GM12878 (cell line): Measurements from ENCODE around the gene PPP2R2B. TPM values are rescaled to one million over a fixed set of nuclear protein-coding genes. Genes with fewer than 3 reads are reported as not detected.
"Not testable (repeated sequence)": the region's sequence is repeated elsewhere in the genome, so short reads cannot be mapped to it uniquely, and the experiment has no call there.

Source experiments
- ATAC-seq: fragments of 200-7000 bp; cut with Tn5 transposase; 3 replicates; pipeline ENCODE4 v1.9.1; 2020; ENCODE audit warnings: mild to moderate bottlenecking, moderate library complexity
- BruUV-seq: library from RNA; stranded (reverse); fragments of 400-500 nt; replicated peaks from 2 replicates; lab custom pipeline; 2021; lab: Mats Ljungman, UMichigan
- CTCF ChIA-PET: fragments of 300-600 bp; sonication (Branson Sonifier 250); formaldehyde crosslinking; extraction: SDS; loops from one replicate; lab custom pipeline; 2021; ENCODE audit warnings: inconsistent platforms; lab: Yijun Ruan, JAX
- POLR2A ChIA-PET: fragments of 350-600 bp; formaldehyde crosslinking; extraction: SDS; loops from one replicate; lab custom pipeline; 2021; ENCODE audit warnings: inconsistent platforms; lab: Charles Lee
- RAD21 ChIA-PET: fragments of 300-600 bp; sonication (Branson Sonifier 250); formaldehyde crosslinking; loops from one replicate; lab custom pipeline; 2023; ENCODE audit warnings: antibody characterized with exemption; ENCODE audit not compliant: unreplicated experiment; lab: Charles Lee
- SMC1A ChIA-PET: fragments of 300-600 bp; sonication (Branson Sonifier 250); formaldehyde crosslinking; loops from one replicate; lab custom pipeline; 2023; ENCODE audit not compliant: unreplicated experiment, uncharacterized antibody; lab: Charles Lee
- DNase-seq: peaks from one replicate; pipeline ENCODE4 v3.0.0-alpha.2; 2011; ENCODE audit warnings: low read depth, low spot score
- FAIRE-seq: peaks from 3 replicates; lab custom pipeline; 2011; peaks lifted over from hg19 to GRCh38; lab: Jason Lieb, UNC
- H2AFZ ChIP-seq: 2 replicates; pipeline ENCODE4 v1.6.0; 2011; ENCODE audit warnings: low read depth, low read length, control low read depth; ENCODE audit not compliant: control insufficient read depth
- H3K27ac ChIP-seq: 2 replicates; pipeline ENCODE4 v1.5.1; 2011; ENCODE audit warnings: control low read depth; ENCODE audit not compliant: control insufficient read depth, insufficient read depth
- H3K27me3 ChIP-seq, 2 experiments: replicated peaks in 1 of 2; 2 replicates each; pipeline versions ENCODE4 v1.6.0 to v1.6.1; 2011; ENCODE audit warnings: low read length in 1 of 2; ENCODE audit not compliant: control insufficient read depth in 2 of 2, insufficient read depth in 2 of 2
- H3K36me3 ChIP-seq, 2 experiments: 2 replicates each; pipeline ENCODE4 v1.5.1; 2011; ENCODE audit warnings: low read length in 1 of 2; ENCODE audit not compliant: control insufficient read depth in 2 of 2, insufficient read depth in 2 of 2
- H3K4me1 ChIP-seq: 2 replicates; pipeline ENCODE4 v1.6.1; 2011; ENCODE audit warnings: mild to moderate bottlenecking, low read length, moderate library complexity, mixed read lengths; ENCODE audit not compliant: control insufficient read depth, insufficient read depth
- H3K4me2 ChIP-seq: 2 replicates; pipeline ENCODE4 v1.6.0; 2011; ENCODE audit warnings: control low read depth; ENCODE audit not compliant: control insufficient read depth, insufficient read depth
- H3K4me3 ChIP-seq: fragments of 200-600 bp; sonication (generic); 2 replicates; pipeline ENCODE4 v1.5.1; 2016
- H3K79me2 ChIP-seq: 2 replicates; pipeline ENCODE4 v1.6.0; 2011; ENCODE audit warnings: low read length; ENCODE audit not compliant: control insufficient read depth, insufficient read depth
- H3K9ac ChIP-seq: 2 replicates; pipeline ENCODE4 v1.8.0; 2011; ENCODE audit warnings: low read length, control low read depth, mixed read lengths; ENCODE audit not compliant: control insufficient read depth, insufficient read depth
- H3K9me3 ChIP-seq: replicated peaks from 3 replicates; pipeline ENCODE4 v1.5.1; 2011; ENCODE audit warnings: mild to moderate bottlenecking, low read length; ENCODE audit not compliant: control insufficient read depth, insufficient read depth
- H4K20me1 ChIP-seq: 2 replicates; pipeline ENCODE4 v1.6.0; 2011; ENCODE audit not compliant: control insufficient read depth, insufficient read depth
- CHD4 ChIP-seq: fragments of 200-600 bp; sonication (generic); IDR thresholded peaks from 2 replicates; pipeline ENCODE4 v1.6.1; 2016; ENCODE audit warnings: mild to moderate bottlenecking
- MEF2B ChIP-seq: fragments of 450-650 bp; IDR thresholded peaks from 2 replicates; pipeline ENCODE4 v1.6.1; 2018; ENCODE audit warnings: mild to moderate bottlenecking, moderate library complexity; ENCODE audit not compliant: partially characterized antibody, poor library complexity, severe bottlenecking
- SPI1 ChIP-seq: IDR thresholded peaks from 2 replicates; pipeline ENCODE4 v1.6.1; 2011; ENCODE audit warnings: low read depth, mild to moderate bottlenecking, low read length, moderate library complexity, borderline replicate concordance; ENCODE audit not compliant: insufficient read depth
- SREBF1 ChIP-seq: IDR thresholded peaks from 2 replicates; pipeline ENCODE4 v1.6.1; 2012; ENCODE audit warnings: mild to moderate bottlenecking, low read length
- ZBED1 ChIP-seq: IDR thresholded peaks from 2 replicates; pipeline ENCODE4 v1.6.1; 2016; ENCODE audit warnings: borderline replicate concordance
- WGBS: methylation state at CpG from one replicate; pipeline ENCODE4 v1.1.6; 2016; ENCODE audit warnings: low lambda C conversion rate; ENCODE audit not compliant: insufficient replicate concordance, insufficient coverage; ENCODE audit errors: missing lambda C conversion rate; 5-methylcytosine and 5-hydroxymethylcytosine counted together
- in situ Hi-C: fragments of 300-500 bp; cut with MboI; formaldehyde crosslinking; loops from 9 replicates; pipeline ENCODE4 v1.14.3; 2018; ENCODE audit warnings: mixed read lengths
- intact Hi-C: fragments of 100-400 bp; cut with micrococcal nuclease; formaldehyde crosslinking; loops from one replicate; pipeline ENCODE4 v1.14.2; 2022; ENCODE audit not compliant: unreplicated experiment
- polyA plus RNA-seq, 11 experiments: library from polyadenylated mRNA; depleted of rRNA in 4 of 11; unstranded in 6 of 11; stranded (reverse) in 5 of 11; fragments of >200 nt; fragmentation: Nextera tagmentation in 4 of 11; fragmentation: Illumina TruSeq in 1 of 11; extraction: Ambion mirVana in 4 of 11; extraction: Trizol in 1 of 11; gene quantifications; 1 replicate in 1 of 11; 2 replicates in 10 of 11; pipeline versions ENCODE4 v1.2.1 to v1.2.3, GENCODE V29; 2011 to 2016; ENCODE audit warnings: inconsistent platforms in 2 of 11, missing spikeins in 2 of 11, low read depth in 1 of 11
- total RNA-seq, 4 experiments: library from RNA; depleted of rRNA in 3 of 4; stranded (reverse); fragments of >200 nt in 3 of 4; fragmentation: Illumina TruSeq in 1 of 4; extraction: Trizol in 1 of 4; gene quantifications; 2 replicates each; pipeline versions ENCODE4 v1.2.1 to v1.2.3, GENCODE V29; 2013 to 2021
- TF ChIP-seq, protein P1 (sequence below): fragments of 450-650 bp; IDR thresholded peaks from 2 replicates; pipeline ENCODE4 v1.6.1; 2016; ENCODE audit warnings: mild to moderate bottlenecking

Gene PPP2R2B
- total and polyA plus RNA-seq, 10 of the 15 experiments (the other 5 are each of a cell fraction or from before 2014, with no cell fraction given): not detected

DNA sequence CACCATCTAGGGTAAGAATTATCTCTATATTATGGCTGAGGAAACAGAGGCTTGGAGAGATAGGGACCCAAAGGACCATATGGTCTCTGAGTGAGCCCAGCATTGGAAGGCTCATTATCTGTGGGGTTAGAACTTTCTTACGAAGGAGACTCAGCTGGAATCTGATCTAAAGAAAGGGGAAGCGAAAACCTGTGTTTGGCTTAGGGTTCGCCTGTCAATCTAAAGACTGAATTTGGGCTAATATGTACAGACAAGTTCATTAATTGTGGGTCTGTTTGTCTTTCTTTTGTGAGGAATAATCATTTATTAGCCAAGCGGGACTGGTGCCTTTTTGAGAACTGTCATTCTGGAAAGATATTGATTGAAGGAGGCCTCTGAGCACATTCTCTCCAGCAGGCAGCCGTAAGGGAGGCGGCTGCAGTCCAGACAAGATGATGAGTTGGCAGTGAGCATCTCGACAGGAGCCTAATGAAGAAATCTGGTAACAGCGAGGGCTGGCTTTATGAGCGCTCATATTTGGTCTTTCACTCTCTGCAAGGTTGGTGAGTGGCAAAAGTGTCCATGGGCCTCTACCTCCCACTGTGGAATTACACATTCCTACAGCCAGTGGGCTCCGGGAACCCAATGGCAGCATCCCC, 258.4 kb downstream of the PPP2R2B start:
- Histone ChIP-seq H3K9ac (no peak overlapping the region), H3K4me2 (no peak overlapping the region), H2AFZ (no peak overlapping the region), H3K79me2 (no peaks in the 10 kb centered on the region), H3K4me3 (no peak overlapping the region), H3K9me3 (no peaks in the 10 kb centered on the region), H4K20me1 (no peaks in the 10 kb centered on the region), H3K36me3 (no peaks in the 10 kb centered on the region), H3K4me1 (no peaks in the 10 kb centered on the region), H3K27ac (no peak overlapping the region), H3K27me3 (no peaks in the 10 kb centered on the region; a peak in 1 of 4 replicates)
- ChIA-PET CTCF (no interaction called here), POLR2A (no interaction called here), RAD21 (no interaction called here), SMC1A (no interaction called here)
- 46% methylated on average over 10 of the region's 10 CpGs for WGBS
- FAIRE-seq (no peak), DNase-seq (no peak), ATAC-seq (no peak; the same call in 2 of the 3 replicates)
- intact Hi-C loops (loop anchor here (5.0 kb wide), 1 partner anchor 78 kb away; no protein-coding TSS in a partner anchor), in situ Hi-C loops (no loop called here)
- BruUV-seq: no TSS peak
- TF ChIP-seq ZBED1: no peak
- TF ChIP-seq, protein P1, sequence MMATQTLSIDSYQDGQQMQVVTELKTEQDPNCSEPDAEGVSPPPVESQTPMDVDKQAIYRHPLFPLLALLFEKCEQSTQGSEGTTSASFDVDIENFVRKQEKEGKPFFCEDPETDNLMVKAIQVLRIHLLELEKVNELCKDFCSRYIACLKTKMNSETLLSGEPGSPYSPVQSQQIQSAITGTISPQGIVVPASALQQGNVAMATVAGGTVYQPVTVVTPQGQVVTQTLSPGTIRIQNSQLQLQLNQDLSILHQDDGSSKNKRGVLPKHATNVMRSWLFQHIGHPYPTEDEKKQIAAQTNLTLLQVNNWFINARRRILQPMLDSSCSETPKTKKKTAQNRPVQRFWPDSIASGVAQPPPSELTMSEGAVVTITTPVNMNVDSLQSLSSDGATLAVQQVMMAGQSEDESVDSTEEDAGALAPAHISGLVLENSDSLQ: peak; percentile 75
- TF ChIP-seq SPI1: peak; percentile 19; the same call in 1 of the 2 replicates
- no peak for TF ChIP-seq MEF2B

- H3K27me3 ChIP-seq: no peaks in the 10 kb centered on the region; a peak in 1 of 4 replicates
- H3K4me2 ChIP-seq: no peak overlapping the region
- no peaks in the 10 kb centered on the region for H3K36me3 ChIP-seq
- RAD21 ChIA-PET: no interaction called here
- H3K9ac ChIP-seq: no peak overlapping the region
- BruUV-seq: no TSS peak
- H3K27ac ChIP-seq: no peak overlapping the region
- ATAC-seq: no peak
- in situ Hi-C loops (no loop called here), intact Hi-C loops (no loop called here)
- CTCF ChIA-PET: no interaction called here
- SMC1A ChIA-PET: no interaction called here
- no peaks in the 10 kb centered on the region for H3K79me2 ChIP-seq
- 27% methylated on average over 6 of the region's 6 CpGs for WGBS
- no peaks in the 10 kb centered on the region for H3K9me3 ChIP-seq
- no peak for TF ChIP-seq CHD4
- TF ChIP-seq SREBF1: no peak
- no peaks in the 10 kb centered on the region for H4K20me1 ChIP-seq
- DNase-seq: no peak
- H3K4me3 ChIP-seq: no peak overlapping the region
- POLR2A ChIA-PET: no interaction called here
- no peak for FAIRE-seq
- no peaks in the 10 kb centered on the region for H3K4me1 ChIP-seq
- H2AFZ ChIP-seq: no peak overlapping the region
Measured at GRCh38 chr5:146618434-146618833, 260.1 kb downstream of the PPP2R2B start.

- ATAC-seq, CTCF ChIA-PET, POLR2A ChIA-PET, FAIRE-seq, H3K36me3 ChIP-seq, H3K27ac ChIP-seq, RAD21 ChIA-PET, BruUV-seq, H3K79me2 ChIP-seq, H3K9ac ChIP-seq, H3K4me1 ChIP-seq, DNase-seq, H3K4me3 ChIP-seq, intact Hi-C loops, H3K27me3 ChIP-seq, H2AFZ ChIP-seq, H3K4me2 ChIP-seq, H4K20me1 ChIP-seq, SMC1A ChIA-PET, H3K9me3 ChIP-seq, in situ Hi-C loops: not testable (repeated sequence)
- 55% methylated on average over 4 of the region's 17 CpGs for WGBS
Measured at GRCh38 chr5:146609731-146610130, 268.8 kb downstream of the PPP2R2B start.
